Measurements from ENCODE around the gene TP53I13.

TP53I13 gene

GRCh38 chr17:29594519-29595090, 26.1 kb downstream of the TP53I13 start:
- DNase-seq = no peak

- DNase-seq = no peak
These were observed 26.8 kb downstream of the TP53I13 start for GRCh38 chr17:29595107-29595942.

GRCh38 chr17:29595943-29596774, 27.7 kb downstream of the TP53I13 start:
- no peak for DNase-seq

- DNase-seq = no peak
These were observed 28.3 kb downstream of the TP53I13 start for GRCh38 chr17:29596811-29597210.

DNA sequence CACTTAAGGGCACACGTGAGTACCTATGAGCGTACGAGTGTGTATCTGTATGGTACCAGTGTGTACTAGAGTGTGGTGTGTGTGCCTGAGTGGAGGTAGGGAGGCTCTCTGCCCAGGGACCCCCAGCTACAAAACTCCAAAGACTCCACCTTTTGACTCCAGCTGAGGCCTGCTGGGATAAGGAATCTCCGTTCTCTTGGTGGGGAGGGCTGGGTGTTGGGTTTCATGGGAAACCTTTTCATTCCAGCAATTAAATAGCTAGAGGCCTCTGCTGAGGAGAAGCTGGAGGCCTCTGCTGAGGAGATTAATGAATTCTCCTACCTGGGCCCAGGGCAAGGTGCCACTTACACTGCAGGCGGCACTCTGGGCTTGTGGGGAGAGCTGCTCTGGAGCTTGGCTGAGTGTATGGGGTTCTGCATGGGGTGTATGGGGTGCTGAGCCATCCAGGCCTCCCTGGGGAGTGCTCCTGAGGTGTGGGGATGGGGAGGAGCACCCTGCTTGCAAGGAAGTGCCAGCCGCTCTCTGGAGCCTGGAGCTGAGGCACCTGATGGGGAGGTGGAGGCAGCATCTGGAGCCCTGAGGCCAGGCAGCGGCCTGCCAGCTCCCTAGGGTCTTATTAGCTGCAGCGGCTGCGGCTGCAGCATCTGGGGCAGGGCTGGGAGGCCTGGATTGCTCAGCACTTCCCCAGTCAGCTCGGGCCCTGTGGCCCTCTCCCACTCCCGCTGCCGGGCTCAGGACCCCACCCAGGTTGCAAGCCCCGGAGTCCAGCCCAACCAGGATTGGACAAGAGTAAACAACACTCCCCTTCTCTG, 29.1 kb downstream of the TP53I13 start:
- no peak for DNase-seq

GRCh38 chr17:29603109-29603674, 34.7 kb downstream of the TP53I13 start:
- DNase-seq = no peak

DNA sequence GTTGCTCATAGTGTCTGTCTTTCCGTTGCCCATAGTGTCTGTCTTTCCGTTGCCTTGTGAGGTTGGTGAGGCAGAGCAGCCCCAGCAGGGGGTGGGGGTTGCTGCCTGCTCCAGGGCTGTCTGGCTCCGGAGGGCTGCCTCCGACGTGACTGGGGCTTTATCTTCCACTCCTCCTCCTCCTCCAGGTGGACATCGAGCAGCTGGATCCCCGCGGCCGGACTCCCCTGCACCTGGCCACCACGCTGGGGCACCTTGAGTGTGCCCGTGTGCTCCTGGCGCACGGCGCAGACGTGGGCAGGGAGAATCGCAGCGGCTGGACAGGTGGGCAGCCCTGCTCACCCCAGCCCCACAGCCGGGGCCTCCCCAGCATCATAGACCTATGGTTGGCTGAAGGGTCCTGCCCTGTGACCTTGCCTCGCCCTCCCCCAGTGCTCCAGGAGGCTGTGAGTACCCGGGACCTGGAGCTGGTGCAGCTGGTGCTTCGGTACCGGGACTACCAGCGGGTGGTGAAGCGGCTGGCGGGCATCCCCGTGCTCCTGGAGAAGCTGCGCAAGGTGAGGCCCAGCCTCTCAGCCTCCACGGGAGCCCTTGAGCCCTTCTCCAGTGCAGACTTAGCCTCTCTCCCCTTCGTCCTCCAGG, 39.2 kb downstream of the TP53I13 start:
- DNase-seq = no peak

DNA sequence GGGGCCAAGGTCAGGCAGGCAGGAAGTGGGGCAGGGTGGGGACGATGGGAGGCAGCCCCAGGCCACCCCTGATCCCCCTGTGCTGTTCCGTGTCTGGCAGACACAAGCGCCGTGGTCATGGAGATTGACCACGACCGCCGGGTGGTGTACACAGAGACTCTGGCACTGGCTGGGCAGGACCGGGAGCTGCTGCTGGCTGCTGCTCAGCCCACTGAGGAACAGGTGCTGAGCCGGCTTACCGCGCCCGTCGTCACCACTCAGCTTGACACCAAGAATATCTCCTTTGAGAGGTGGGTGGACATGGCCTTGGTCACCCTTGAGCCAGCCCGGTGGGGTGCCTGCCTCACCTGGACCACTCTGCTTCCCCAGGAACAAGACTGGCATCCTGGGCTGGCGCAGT, 40.5 kb downstream of the TP53I13 start:
- no peak for DNase-seq

DNA sequence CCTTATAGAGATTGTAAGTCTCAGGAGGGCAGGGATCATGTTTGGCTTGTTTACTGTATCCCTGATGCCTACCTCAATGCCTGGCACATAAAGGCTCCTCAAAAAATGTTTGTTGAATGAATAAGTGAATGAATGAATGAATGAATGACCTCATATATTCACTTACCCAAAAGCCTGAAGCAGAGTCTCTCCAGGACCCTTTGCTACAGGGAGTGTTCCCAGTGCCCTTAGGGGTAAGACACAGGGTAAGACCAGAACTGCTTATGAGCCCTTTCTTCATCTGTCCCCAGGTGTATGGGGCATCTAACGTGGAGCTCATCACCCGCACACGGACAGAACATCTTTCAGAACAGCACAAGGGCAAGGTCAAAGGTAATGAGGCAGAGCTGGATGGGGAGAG, 41.9 kb downstream of the TP53I13 start:
- no peak for DNase-seq

GRCh38 chr17:29611351-29612093, 43.0 kb downstream of the TP53I13 start:
- no peak for DNase-seq

DNA sequence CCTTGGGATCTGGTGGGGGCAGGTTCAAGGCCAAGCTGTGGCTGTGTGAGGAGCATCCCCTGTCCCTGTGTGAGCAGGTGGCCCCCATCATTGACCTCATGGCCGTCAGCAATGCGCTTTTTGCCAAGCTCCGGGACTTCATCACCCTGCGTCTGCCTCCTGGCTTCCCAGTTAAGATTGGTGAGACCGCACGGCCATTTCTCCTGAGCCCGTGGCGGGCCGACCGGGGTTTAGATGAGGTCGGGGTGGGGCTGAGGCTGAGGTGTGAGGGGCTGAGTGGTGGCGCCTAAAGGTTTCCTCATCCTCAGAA, 43.5 kb downstream of the TP53I13 start:
- DNase-seq = no peak

DNA sequence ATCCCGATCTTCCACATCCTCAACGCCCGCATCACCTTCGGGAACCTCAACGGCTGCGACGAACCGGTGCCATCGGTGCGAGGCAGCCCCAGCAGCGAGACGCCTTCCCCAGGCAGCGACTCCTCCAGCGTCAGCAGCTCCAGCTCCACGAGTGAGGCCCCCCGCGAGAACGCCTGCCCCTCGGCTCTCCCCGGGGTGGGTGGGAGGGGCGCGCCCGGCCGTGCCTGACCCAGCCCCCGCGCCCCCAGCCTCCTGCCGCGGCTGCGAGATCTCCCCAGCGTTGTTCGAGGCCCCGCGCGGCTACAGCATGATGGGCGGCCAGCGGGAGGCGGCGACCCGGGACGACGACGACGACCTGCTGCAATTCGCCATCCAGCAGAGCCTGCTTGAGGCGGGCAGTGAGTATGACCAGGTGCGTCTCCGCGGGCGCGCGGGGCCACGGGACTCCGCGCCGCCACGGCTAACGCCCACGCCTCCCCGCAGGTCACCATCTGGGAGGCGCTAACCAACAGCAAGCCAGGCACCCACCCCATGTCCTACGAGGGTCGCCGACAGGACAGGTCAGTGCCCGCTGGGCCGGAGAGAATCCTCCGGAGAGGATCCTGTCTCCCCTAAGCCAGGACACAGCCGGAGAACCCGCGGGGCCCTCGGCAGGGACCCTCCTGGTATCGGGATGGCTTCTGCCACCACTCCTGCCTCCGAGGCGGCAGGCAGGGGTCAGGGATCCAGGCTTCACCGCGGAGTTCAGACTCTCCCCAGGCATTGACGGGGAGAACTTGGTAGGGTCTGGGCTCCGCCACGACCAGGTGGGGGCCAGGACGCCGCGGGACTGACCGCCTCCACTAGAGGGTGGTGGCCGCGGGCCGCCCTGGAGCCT, 44.1 kb downstream of the TP53I13 start:
- no peak for DNase-seq

GRCh38 chr17:29613352-29613837, 44.9 kb downstream of the TP53I13 start:
- DNase-seq = peak; percentile 98

DNA sequence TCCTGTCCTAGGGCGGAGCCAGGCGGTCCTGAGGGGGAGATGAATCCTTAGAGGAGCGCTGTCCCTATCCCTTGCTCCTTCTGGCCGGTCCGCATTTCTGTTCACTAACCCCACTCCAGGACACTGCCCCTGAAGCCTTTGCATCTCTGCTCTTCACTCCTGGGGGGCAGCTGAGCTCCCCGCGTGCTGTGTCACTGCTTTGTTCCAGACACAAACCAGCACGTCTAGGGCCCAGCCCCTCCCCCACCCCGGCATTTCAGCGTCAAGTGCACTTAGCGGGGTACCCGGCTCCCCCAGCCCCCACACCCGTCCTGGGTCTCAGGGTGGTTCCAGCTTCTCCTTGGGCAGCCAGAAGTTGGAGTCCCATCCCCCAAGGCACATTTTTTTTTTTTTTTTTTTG, 45.4 kb downstream of the TP53I13 start:
- no peak for DNase-seq

- no peak for DNase-seq
These were observed 46.0 kb downstream of the TP53I13 start for GRCh38 chr17:29614349-29615047.

- DNase-seq = peak; percentile 82
These were observed 46.5 kb downstream of the TP53I13 start for GRCh38 chr17:29615048-29615385.

- peak; percentile 97 for DNase-seq
These were observed 47.2 kb downstream of the TP53I13 start for GRCh38 chr17:29615492-29616299.

DNA sequence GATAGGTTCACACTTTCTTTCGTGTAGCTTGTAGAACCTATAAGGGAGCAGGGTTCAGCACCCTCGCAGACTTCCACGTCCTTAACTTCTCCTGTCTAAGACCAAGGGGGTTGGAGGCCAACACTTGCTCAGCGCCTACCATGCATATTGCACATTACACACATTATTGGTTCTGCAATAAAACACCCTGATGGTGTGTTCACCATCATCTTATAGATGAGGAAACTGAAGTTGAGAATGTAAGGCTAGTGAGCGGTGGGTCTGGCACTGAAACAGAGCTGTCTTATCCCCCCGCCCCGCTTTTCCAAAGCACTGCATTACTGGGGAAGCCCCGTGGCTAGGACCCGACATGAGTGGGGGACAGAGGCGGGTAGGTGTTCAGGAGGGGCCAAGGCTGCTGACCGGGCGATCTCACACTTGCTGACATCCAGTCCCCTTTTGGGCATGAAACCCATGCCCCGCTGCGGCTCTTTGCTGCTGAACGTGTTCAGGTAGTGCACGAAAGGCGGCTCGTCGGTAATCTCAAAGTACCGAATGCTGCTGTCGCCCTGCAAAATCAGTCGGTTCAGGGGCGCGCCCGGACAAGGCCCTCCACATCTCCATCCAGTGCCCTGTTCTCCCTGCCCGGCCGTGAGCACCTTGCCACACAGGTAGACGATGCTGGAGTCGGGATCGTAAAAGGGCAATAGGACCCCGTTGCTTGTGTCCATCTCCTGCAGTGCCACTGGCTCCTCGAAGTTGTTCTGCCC, 48.0 kb downstream of the TP53I13 start:
- no peak for DNase-seq

All from OCI-M1 (cell line).